CD4-positive, alpha-beta T cell treated with Interleukin-15 for 4 hours (primary cell): ENCODE results near the gene SF3A1.

Experiments used
- DNase-seq: peaks from one replicate; pipeline ENCODE4 v3.0.0-alpha.2; 2020; ENCODE audit warnings: low spot score

SF3A1 gene

DNA sequence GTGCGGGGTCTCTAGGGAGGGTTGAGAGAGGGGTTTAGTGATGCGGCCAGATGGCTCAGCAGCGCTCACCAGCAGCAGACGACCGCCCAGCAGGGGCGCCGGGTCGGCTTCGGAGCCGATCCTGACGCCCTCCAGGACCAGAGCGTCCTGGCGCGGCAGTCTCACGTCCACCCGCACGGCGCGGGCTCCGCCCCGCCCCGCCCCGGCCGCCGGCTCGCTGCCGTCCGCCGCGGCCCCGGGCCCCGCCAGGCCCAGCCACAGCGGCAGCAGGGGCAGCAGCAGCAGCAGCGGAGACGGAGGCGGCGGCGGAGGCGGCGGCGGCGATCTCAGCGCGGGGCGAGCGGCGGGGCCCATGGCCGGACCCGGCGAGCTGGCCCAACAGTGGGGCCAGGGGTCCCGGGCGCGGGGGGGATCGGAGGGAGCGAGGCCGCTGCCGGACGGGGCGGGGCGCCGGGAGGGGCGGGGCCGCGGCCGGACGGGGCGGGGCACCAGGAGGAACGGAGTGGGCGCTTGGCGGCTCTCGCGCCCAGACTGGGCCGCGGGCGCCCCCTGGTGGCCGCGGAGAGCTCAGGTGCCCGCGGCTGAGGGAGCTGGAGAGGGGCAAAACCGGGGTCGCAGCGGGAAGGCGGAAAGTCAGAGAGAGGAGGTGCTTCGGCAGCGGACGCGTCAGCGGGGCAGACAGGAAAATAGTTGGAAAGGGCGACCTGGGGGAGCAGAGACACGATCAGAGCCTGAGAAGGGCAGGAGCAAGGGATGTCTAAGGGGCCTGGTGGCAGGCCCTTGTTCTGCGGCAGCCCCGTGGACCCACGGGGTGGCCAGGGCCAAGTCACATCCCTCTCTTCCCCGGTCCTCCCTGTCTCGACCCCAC, 30.5 kb upstream of the SF3A1 start, which contains the start of gene RNF215:
RNF215 (minus strand) TSS at position 452 of the 868 bp plus-strand sequence; CDS start at position 354, 98 bp downstream.
- peak; percentile 75 for DNase-seq

DNA sequence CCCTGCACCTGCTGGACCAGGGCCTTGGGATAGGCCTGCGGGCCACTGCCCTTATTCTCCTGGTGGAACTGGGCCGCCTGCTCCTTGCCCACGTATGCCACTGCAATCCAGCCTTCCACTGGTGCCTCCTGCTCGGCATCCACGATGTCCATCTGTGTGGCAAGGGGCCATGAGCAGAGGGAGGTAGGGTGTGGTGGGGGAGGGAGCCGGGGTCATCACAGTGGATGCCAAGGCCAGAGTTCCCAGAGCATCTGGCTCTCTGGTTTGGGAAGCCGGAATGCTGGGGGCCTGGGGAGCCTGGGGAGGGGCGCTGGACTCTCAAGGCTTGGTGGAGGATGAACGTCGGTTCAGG, 29.9 kb upstream of the SF3A1 start:
- DNase-seq: no peak

DNA sequence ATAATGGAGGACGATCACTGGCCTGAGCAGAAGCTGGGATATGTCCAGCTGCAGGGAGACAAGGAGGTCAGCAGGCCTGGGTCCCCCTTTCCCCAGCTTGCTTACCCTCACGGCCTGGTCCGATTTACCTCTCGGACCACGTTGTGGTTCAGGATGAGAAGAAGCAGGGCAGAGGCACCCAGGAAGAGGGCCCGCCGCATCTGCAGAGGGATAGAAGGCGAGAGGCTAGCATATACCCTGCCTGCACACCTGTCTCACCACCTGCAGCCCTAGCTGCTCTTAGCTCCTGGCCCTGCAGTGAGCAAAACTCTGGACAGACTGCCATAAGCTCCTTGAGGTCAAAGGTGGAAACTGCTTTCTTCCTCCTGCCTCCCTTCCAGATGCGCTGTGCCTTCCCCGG, 29.2 kb upstream of the SF3A1 start:
- no peak for DNase-seq

DNA sequence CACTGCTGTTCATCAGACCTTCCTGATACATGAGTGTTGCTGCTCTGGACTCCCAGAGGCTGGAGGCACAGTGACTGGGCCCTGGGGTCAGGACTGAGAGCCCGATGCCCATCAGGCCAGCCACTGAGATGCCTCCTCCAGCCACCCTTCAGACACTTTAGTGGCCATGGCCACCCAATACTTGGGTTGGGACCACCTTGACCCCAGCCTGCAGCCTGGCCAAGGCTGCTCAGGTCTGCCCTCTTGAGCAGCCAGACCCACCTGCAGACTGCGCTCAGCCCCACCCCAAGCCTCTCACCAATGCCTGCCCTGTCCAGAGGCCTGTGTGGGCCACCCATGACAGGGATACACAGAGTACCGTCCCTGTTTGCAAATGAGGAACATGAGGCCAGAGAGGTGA, 26.4 kb upstream of the SF3A1 start:
- no peak for DNase-seq

DNA sequence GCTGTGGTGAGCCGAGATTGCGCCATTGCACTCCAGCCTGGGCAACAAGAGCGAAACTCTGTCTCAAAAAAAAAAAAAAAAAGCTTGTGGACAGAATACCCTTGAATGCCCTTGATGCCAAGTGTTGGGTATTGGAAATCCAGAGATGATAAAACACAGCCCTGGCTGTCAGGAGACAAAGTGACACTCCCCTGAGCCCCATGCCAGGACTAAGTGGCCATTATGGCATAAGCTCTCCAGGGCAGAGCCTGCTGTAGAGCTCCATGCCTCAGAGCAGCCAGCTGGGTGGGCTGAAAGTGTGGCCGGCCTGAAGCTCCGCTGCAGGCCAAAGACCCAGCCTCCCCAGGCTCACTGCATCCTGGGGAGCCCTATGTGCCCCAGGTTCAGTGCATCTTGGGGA, 25.6 kb upstream of the SF3A1 start:
- no peak for DNase-seq

DNA sequence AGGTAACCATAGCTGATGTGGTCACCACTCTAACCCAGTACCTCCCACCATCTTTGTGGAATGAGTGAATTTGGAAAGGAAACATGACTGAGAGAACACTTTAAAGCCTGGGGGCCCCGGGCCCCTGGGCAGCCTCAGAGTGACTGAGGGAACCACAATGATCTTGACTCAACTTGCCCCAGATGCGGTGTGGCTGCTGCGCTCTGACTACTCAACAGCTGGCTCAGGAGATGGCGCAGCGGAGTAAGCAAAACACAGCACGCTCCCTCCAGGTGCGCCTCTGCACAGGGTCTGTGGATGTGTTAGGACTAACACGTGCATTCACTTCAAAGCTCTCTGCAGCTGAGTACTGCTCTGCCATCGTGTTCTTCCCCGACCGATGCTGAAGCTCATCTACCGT, 24.6 kb upstream of the SF3A1 start:
- DNase-seq: no peak

DNA sequence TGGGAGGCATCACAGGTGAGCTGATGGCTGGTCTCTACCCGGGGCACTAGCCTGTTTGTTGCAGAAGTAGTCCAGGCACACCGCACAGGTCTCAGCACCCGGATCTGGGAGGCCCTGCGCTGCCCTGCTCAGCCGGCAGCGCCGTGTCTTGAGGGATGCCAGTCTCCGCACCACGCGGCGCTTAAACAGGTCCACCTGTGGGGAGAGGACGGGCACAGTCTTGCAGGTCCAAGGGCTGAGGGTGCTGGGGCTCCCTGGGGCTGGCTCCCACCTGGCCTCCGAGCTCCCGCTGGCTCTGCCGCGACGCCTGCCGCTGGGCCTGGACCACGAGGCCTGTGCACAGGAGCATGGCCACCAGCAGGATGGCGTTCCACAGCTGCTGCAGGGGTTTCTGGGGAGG, 23.3 kb upstream of the SF3A1 start:
- no peak for DNase-seq

DNA sequence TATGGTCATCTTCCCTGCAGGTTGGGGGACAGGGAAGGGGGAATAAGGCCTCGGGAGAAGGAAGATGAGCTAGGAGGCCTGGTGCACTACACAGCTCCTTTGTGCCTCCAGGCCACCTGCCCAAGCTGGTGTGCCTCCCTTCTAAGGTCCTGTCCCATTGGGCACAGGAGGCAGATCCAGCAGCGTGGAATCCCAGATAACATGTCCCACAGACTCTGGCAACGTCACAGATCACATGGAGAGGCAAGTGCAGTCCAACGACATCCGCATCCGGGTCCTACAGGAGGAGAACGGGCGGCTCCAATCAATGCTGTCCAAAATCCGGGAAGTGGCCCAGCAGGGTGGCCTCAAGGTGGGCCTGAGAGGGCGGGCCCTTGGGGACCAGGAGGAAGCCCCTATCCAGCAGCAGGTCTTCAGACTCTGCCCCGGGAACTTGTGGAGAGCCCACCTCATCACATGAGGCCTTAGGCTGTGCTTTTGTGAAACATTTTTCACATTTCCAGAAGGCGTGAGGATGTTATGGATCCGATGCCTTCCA, 18.7 kb upstream of the SF3A1 start:
- DNase-seq: no peak

DNA sequence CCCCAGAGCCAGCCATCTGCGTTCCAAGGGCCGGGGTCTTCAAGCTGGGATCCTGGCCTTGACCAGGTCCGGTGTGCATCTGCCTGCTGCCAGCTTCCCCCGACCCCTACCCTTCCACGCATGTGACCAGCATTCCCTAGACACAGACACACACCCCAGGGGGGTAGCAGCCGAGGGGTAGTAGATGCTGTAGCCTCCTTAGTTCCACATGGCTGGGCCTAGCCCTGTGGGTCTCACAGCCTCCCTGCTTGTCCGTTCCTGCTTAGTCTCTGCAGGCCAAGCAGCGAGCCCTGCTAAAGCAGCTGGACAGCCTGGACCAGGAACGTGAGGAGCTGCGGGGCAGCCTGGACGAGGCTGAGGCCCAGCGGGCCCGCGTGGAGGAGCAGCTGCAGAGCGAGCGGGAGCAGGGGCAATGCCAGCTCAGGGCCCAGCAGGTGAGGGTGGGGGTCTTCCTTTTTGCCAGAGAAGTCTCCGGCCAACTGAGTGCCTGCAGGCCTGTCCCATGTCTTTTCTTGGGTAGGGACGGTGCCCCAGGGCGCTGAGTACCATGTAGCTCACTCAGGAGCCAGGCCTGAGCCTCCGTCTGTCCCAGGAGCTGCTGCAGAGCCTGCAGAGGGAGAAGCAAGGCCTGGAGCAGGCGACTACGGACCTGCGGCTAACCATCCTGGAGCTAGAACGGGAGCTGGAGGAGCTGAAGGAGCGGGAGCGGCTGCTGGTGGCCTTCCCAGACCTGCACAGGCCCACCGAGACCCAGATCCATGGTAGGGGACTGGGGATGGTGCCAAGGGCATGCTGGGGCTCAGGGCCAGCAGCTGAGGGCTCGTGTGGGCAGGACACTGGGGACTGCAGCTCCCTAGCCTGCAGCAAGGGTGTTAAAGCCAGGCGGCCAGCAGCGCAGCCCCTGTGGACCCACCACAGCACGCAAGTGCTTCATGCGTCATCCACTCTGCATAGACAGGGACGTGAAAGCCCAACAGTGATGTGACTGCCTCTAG, 16.9 kb upstream of the SF3A1 start:
- DNase-seq: no peak

DNA sequence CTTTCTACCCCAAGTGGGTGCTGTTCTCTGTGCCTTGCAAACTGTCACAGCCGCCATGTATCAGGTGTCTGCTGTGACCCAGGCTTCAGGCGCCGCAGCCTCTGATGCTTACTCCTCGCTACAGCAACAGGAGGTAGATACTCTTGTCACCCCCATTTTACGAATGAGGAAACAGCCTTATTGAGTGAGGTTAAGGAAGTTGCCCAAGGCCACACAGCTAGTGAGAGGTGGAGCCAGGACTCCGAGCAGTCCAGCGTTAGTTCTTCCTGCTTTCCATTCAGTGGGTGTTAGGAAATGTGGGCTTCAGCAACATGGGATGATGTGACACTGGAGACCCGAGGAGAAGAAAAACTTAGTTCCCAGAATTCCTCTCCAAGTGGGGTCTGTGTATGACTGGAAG, 16.2 kb upstream of the SF3A1 start:
- DNase-seq: no peak

DNA sequence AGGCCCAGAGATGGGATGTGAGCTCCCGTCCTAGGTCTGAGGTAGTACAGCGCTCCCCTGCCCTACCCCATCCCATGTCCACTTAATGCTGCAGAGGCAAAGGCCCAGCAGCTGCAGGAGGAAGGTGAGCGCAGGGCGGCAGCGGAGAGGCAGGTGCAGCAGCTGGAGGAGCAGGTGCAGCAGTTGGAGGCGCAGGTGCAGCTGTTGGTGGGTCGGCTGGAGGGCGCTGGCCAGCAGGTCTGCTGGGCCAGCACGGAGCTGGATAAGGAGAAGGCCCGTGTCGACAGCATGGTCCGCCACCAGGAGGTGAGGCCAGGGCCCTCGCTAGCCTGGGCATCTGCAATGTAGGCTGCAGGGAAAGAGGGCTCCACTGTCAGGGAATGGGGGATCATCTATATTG, 15.3 kb upstream of the SF3A1 start:
- DNase-seq: no peak

DNA sequence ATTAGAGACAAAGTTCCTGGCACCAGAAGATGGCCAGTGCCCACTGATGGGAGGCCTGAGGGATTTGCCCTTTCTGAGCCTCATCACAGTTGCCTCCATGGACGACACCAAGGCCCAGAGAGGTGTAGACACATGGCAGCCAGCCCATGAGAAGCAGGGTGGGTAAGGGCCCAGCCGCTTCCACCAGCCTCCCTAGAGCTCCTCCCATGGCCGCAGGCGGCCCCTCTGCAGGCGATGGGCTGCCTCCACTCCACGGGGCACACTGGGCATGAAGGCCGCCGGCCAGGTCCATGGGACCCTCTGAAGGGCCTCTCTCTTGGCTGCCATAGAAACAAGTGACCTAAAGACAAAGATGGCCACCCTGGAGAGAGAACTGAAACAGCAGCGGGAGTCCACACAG, 14.6 kb upstream of the SF3A1 start:
- no peak for DNase-seq

DNA sequence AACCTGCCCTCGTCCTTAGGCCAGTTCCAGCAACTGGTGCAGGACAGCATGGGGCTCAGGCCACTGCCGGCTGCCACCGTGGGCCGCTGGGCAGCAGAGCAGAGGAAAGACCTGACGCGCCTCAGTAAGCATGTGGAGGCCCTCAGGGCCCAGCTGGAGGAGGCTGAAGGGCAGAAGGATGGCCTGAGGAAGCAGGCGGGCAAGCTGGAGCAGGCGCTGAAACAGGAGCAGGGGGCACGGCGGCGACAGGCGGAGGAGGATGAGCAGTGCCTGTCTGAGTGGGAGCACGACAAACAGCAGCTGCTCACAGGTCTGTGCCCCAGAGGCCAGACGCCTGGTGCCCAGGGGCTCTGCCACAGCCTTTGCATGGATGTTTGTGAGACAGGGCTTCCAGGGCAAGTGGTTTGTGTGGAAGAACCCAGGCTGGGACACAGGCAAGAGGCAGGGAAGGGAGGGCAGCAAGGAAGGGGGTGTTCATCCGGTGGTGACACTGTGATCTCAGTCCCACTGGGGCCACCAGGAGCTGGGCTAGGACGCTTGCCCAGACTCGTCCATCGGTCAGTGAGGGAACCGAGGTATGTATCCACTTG, 14.0 kb upstream of the SF3A1 start:
- DNase-seq: no peak

DNA sequence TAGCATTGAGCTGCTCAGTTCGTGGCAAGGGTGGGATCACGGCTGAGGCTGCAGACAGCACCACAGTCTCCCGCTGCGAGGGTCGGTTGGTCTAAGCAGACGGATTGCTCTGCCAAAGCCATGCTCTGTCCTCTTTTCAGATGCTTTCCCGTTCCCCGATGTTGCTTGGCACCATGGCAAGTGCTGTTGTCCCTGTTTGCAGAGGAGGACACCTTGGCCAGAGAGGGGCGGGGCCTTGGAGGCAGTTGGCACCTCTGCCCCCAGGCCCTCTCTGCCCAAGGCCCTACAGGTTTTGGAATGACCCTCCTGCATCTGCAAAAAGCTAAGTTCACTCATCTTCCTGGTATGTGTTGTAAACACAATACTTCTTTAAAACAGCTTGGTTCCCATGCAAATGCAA, 11.7 kb upstream of the SF3A1 start:
- no peak for DNase-seq

DNA sequence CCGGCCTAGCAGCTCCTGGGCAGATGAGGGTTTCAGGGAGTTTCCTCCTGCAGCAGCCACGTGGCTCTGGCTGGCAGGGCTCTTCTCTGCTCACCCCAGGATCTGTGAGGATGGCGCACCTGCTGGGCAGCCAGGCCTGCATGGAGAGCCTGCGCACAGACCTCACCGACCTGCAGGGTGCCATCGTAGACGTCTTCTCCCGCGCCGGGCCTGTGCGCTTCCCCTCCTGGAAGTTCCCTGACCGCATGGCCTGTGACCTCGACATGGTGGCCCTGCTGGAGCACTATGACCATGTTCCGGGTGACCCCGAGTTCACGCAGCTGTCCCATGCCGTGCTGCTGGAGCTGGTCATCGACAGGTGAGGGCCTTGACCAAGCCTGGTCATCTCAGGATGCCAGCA, 9.2 kb upstream of the SF3A1 start:
- no peak for DNase-seq

DNA sequence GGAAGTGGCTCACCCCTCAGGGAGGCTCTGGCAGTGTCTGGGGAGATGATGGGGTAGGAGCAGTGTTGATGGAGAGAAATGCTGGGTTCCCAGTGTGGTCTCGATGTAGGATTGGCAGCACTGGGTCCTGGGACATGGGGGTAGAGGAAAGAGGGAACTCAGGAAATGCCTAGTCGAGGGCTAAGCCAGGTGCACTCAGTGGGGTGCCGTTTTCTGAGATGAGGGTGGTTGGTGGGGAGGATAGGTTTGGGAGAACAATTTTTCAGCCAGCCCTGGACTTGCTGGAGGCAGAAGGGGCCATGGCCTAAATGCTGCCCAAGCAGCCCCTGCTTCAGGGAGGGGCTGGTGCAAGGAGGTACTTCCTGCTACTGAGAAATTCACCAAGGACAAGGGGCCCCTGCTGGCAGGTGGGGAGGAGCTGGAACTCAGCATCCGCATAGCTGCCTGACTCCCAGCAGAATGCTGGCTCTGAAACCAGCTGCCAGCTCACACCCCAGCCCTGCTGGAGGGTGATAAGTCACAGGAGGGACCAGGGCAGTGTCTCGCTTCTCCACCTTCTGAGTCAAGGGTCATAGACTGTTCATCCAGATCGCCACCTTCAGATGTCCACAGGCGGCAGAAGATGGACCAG, 6.1 kb upstream of the SF3A1 start:
- DNase-seq: no peak

DNA sequence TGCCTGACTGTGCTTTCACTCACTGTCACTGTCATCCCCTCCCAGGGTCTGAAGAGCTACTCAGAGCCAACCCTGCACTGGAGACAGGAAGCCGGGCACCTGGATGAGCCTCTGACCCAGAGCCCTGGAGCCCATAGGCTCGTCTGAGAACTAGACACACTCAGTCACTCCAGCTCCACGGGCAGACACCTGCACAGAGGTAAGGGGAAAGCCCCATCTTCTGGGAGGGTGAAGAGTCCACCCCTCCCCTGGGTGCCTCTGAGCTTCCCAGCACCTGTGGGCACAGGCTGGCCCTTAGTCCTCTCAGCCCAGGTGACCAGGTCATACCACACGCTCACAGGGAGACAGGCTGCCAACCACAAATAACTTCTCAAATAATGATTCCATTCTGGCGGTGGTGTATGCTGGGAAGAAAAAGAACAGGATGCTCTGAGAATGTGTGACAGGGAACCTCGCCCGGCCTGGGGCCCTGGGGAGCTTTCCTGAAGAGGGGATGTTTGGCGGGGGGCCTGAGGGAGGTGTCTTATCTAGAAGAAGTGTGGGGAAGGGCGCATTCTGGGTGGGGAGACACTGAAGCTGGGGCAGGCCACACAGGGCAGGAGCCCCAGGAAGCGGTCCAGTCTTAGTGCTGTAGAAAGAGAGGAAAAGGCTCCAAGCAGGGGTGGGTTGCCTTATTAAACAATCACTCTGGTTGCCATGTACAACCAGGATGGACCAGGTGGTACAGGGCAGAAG, 5.4 kb upstream of the SF3A1 start:
- no peak for DNase-seq

DNA sequence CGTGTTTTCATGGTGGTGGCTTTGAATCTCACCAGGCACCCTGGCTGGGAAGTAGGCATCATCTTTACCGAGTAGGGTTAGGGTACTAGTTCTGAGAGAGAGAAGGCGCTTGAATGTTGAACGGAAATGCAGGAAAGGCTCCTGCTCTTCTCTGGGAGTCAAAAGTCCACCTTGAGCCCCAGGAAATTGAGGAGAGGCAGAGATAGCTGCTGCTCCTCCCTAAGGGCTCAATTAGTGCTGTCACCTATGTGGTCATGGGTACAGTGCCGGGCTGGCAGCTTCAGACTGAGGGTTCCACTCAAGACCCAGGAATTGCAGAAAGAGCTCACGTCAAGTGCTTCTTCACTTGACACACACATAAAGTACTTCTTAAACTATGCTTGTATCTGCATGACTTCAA, 1.8 kb upstream of the SF3A1 start:
- DNase-seq: no peak

DNA sequence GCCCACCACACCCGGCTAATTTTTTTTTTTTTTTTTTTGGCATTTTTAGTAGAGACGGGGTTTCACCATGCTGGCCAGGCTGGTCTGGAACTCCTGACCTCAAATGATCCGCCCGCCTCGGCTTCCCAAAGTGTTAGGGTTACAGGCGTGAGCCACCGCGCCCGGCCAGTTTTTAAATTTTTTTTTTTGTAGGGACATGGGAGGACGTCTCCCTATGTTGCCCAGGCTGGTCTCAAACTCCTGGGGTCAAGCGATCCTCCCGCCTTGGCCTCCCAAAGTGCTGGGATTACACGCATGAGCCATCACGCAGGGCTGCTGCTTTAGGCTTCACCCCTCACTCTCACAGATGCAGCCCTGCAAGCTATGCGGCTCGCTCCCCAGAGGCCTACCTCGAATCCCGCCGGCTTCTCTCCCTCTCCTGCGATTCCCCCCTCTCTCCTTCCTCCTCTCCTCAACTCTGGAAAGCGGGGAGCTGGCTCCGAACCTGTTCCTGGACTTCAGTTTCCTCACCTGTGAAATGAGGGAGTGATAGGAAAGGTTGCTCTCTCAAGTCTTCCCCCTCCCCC, 1.0 kb upstream of the SF3A1 start:
- DNase-seq: no peak

DNA sequence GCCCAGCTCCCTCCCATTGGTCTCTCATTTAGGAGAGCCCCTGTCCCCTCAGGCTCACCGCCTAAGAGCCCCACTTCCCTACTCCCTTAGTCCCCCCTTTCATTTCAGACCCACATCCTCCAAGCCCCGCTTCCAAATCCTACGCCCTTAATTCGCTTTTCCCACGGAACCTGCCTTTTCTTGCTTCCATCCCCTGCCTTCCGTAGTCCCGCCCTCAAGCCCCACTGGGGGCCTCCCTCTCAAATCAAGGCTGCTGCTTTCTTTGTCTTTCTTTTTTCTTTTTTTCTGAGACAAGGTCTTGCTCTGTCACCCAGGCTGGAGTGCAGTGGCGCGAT, 509 bp upstream of the SF3A1 start:
- DNase-seq: no peak

DNA sequence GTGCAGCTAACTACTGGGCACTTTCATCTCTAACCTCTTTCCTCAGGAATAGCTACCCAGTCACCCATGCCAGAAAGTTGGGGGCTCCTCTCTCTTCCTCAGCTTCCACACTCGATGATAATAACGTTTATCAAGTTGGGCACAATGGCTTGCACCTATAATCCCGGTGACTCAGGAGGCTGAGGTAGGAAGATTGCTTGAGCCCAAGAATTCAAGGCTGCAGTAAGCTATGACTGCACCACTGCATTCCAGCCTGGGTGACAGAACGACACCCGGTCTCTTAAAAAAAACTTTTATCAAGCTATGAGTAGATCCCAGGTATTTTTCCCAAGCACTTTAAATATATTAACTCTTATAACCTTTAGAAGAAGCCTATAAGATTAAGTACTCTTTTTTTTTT, 2.0 kb downstream of the SF3A1 start:
- no peak for DNase-seq
